Hematopoietic multipotent progenitor cell treated with erythropoietin and hydrocortisone succinate and interleukin-3 and kit ligand, for 4 days (in vitro differentiated cells): Measurements from ENCODE around the gene SLC22A16.
A peak's percentile ranks its signal among the peaks of the same experiment; 100 is the strongest.

Experiments used
- DNase-seq: peaks from one replicate; pipeline ENCODE4 v3.0.0-alpha.2; 2015

SLC22A16 gene

DNA sequence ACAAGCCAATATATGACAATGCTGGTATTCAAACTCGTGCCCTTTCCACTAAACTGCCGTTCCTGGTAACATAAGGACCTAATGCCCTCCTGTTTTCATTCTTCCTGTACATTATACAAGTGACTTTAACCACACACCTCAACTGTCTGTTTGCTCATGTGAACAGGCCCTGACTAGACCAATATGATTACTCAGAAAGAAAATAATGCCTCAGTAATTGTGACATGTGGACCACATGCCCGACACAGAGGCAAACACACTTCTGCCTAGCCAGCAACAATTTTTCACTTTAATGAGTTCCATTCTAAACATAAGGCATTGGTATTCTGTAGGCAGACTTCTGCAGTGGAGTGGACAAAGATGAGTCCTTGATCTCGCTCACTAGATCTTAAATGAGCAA, 30.0 kb downstream of the SLC22A16 start:
- no peak for DNase-seq

DNA sequence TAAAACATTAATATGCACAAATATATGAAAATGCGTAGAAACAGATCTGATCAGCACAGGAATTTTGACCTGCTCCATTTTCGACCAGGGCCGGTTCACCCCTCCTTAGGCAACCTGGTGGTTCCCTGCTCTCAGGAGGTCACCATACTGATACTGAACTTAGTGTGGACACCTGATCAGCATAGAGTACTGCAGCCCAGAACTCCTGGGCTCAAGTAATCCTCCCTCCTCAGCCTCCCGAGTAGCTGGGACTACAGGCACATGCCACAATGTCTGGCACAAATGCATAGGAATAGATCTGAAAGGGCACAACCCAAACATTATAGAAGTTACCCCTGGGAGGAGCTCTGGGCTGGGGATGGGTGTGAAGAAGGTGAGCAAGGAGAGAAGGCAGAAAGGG, 36.4 kb downstream of the SLC22A16 start:
- no peak for DNase-seq

DNA sequence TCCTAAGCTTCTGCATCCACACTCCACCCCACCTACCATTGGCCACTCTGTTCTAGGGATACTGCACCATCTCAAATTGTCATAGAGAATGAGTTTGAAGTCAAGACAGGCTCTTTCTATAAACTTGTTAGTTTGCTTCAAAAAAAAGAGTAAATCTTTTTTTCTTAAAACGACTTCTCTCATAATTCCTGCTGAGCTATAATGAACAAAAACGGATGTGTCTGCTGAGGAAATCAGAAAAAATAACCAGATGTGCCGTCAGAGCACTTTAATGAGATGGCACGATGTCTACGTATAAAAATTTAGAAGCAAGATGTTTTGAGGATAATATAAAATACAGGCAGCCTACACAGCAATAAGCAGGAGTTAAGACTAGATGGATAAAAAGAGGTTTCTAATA, 37.1 kb downstream of the SLC22A16 start:
- DNase-seq = no peak

DNA sequence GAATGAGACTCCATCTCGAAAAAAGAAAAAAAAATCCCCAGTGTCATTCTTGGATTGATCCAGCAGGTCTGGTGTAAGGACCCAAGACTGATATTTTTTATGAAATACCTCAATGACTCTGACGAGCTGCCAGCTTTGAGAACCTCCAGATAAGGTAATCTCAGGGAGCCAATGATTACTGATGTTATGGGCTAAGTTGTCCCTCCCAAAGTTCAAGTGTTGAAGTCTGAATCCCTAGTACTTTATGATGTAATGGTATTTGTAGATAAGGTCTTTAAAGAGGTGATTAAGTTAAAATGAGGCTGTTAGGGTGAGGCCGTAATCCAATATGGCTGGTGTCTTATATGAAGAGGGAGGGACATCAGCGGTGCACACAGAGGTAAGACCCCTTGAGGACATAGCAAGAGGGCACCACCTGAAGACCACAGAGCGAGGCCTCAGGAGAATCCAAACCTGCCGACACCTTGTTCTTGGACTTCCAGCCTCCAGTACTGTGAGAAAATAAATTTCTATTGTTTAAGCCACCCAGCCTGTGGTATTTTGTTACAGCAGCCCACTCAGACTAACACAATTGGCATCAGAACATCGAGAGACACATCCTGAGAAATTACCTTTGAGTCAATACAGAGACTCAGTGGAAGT, 41.3 kb downstream of the SLC22A16 start:
- DNase-seq = no peak

DNA sequence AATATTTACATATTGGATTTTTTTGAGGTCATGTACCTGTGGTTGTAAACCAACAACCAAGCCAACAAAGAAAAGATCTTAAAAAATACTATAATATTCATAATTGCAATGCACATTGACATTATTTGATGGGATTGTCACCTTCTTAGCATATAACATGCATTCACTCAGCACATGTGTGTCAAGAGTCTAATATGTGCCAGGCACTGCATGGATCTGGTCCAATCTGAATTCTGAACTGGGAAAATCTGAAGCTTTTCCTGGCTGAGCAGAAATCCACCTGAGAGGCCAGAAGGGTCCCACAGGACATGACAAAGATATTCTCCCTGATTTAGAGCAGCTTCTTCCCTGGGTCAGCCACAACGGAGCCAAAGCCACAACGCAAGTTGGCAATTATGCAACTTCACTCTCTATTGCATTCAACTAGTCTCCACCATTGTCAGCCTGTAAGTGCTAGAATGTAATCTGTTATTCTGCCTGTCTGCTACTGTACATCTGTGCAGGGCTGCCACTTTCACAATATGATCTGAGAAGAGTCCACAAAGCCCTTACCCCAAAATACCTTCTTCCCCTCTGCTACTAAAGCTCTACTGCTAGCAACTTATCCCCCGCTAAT, 44.0 kb downstream of the SLC22A16 start:
- peak; percentile 67 for DNase-seq

DNA sequence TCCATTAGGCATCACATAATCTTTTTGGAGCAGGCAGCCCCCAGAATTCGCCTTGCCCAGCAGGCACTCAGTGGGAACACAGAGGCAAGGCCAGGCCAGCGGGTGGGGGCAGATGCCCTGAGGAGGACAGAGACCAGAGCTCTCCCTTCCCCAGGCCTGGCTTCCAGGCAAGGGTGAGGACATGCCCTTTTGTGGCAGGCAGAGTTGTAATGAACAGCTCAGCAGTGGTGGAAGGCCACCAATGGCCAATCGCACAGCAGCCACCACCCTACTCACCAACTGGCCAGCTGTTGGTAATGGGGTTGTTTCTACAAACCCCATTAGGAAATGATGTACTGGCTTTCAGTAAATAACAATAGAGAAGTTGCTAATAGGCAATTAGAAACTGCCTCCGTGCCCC, 45.7 kb downstream of the SLC22A16 start:
- no peak for DNase-seq

DNA sequence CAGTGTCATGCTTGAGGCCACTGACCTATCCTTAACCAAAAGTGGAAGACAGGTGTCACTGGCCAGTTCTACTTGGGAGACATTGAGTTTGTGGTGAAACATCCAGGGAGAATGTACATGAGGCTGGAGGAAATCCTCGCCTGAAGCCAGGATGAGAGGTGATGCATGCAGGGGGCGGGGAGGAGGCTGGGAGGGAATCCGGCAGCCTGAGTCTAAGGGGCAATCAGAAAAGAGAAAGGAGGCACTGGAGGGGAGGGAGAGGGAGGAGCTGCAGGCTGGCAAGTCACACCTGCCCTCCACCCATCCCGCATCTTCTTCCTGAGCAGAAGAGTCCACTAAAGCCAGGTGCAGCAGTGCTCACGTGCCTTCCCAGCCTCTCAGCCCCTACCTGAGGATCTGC, 46.2 kb downstream of the SLC22A16 start:
- no peak for DNase-seq

DNA sequence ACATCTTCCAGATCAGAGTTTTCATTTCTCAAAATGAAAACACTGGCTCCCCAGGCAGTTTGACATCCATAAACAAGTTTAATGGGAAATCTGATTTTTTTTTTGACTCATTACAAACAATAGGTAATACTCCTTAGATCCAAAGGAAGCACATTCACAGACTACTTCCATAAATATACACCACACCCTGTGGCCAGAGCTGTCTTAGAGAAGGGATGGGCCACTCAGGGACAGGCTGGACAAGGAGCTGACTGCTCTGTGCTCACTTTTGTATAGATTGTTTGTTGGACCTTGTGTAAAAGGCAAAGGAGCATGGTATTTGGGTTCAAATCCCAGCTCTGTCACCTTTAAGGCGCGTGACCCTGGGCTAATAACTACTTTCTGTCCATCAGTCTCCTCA, 48.3 kb downstream of the SLC22A16 start:
- DNase-seq = no peak

DNA sequence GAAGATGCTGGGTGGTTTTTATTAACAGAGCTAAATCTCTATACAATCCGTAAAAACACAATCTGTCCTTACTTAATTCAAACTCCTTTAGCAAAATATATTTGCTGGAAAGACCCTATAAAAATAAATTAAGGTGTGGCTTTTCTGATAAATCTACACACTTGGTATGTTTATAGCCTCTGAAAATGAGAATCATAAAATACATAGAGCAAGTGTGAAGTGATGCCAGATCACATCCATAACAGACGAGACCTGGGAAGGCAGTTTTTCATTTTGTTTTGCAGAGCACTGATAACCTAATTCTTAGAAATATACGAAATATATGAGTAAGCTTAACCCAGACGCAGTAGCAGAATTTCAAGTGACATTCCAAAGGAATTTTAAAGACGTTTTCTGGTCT, 50.6 kb downstream of the SLC22A16 start:
- no peak for DNase-seq

DNA sequence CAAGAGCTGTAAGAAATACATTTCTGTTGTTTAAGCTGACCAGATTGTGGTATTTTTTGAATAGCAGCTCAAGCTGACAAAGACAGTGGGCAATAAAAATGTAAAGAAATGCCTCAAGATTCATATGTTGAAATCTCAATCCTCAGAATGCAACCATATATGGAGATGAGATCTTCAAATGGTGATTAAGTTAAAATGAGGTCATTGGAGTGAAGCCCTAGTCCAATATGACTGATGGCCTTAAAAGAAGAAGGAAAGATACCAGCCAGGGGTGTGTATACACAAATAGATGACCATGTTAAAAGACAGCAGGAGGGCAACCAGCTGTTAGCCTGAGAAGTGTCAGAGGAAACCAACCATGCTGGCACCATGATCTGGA, 54.0 kb downstream of the SLC22A16 start:
- DNase-seq = peak; percentile 57

DNA sequence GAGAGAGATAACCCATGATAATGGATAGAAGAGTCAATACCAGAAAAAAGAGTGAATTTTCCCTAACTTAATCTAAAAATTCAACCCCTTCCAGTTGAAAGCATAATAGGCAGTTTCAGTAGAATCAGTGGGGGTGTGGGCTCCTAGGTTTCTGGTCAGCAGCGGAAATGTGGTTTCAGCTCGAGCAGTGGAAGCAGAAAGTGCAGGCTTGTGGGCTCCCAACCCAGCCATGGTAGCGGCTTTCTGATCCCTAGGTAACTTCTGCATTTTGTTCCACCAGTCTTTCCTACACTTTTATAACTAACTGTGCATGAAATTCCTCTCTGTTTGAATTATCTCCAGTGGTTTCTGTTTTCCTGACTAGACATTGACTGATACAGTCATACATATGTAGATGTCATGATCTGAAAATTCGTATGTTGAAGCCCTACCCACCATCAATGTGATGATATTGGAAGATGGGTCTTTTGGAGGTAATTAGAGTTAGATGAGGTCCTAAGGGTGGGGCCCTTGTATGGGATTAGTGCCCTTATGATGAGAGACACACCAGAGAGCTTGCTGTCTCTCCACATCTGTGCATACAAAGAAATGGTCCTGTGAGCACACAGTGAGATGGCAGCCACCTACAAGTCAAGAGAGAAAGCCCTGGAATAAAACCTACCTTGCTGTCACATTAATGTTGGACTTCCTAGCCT, 54.5 kb downstream of the SLC22A16 start:
- peak; percentile 92 for DNase-seq

DNA sequence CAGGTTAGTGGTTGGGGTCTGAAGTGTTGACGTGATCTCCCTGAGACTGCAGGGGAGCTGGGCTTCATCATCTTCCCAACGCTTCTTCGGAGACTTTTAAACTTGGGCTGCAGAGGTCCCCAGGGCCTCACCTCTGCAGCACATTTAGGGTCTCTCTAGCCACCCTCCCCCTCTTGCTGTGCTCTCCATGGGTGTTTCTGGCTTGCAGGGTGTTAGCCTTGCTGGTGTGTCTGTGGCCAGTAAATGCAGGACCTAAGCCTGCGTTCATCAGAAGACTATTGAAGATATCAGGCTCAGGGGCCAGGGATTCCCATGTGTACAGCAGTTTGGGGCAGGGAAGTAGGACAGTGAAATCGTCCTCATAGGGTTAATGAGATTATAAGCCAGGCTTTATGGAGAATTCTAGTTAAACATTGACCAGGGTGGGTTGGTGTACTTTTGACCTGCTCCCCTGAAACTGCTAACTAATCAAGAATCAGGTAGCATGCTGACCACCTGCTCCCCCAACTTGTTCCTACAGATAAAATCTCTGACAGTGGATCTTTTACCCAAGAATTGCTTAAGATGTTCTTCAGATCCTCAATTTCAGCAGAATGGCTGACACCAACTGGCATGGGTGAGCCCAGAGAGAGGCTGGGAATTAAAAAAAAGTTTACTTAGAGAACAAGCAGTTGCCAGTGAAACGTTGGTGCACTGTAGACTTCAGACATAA, 57.2 kb downstream of the SLC22A16 start:
- peak; percentile 16 for DNase-seq

DNA sequence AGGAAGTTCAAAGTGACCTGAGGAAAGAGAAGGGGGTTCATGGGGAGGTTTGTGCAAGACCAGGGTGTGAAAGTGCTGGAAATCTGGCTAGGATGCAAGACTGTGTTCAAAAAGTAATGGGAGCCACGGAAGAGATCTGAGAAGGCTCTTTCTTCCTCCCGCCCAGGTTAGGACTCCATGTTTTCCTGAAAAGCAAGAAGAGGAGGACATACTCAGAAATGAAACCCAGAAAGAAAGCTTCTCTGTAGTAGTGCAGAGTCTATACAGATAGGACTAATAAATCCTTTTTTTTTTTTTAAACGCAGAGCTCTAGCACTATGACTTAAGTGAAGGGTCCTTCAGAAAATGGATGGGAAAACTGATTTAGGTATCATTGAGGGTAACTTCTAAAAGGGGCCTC, 57.8 kb downstream of the SLC22A16 start:
- no peak for DNase-seq

DNA sequence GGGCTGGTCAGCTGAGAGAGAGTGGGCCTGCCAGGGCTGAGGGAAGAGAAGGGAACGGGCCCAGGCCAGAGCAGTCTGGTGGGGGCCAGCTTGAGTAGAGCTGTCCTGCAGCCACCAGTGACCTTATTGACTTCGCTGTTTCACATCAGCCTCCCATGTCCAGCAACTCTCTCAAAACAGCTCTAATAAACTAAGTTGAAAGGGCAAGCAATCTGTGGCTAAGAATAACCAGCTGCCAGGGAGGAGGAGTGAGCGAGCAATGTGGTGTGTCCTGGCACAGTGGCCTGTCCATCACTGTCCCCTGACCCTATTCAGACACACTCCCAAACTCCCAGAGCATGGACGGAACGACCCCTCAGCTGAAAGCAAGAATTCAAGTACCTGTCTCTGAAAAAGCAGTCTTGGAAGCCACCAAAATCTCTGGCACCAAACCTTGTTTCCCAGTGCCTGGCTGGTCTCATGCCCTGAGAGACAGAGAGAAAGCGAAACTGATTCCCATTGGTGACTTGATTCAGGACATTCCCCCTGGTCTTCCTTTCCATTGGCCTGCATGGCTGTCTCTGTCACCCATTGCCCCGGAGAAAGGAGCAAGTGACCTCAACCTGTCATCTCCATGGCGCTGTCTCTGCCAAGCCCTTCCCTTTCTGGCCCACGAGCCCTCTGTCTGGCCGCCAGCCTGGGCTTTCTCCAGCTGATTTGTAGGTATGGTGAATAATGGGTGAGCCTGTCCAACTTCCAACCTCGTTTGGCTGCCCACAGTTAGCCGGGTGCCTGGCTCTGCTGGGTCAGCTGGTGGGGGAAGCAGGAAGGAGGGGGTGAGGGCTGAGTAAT, 61.1 kb downstream of the SLC22A16 start, which contains the start of gene DDO:
Gene DDO, minus strand, starts transcription at position 490 of the 831 bp plus-strand sequence. CDS start 2,113 bp downstream, outside the sequence.
- DNase-seq = peak; percentile 61

DNA sequence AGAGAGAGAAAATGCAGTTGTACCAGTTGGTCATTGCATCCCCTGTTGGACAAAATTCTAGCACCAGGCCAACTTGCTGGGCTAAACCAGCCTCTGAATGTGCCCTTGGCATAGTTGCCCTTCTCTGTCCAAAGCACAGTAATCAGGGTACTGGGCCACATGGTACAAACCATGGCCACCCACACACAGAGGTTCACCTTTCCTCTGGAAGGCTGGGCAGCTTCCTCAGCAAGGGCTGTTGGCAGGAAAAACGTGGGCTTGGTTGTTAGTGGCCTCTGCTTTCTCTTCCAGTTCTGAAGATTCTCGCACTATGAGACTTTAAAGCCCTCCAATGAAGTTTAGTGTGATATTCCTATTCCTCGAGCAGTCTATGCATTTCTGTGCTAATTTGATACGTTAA, 61.7 kb downstream of the SLC22A16 start:
- DNase-seq = no peak

DNA sequence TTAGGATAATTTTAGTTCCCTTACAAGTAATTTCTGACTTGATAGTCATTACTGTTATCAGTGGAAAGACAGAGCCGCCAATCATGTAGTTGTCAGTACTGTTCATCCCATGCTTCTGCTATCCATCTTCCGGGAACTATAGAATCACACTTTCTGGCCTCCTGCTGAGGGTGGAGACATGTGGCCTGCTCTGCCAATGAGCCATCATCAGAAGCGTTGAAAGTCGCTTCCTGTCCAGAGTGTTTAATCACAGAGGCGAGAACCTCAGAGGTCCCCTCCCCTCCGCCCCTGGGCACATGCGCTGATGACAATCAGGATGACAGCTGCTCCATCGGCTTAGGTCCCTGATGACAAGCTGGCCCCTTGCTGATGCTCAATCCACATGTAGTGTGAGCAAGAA, 64.1 kb downstream of the SLC22A16 start:
- no peak for DNase-seq

DNA sequence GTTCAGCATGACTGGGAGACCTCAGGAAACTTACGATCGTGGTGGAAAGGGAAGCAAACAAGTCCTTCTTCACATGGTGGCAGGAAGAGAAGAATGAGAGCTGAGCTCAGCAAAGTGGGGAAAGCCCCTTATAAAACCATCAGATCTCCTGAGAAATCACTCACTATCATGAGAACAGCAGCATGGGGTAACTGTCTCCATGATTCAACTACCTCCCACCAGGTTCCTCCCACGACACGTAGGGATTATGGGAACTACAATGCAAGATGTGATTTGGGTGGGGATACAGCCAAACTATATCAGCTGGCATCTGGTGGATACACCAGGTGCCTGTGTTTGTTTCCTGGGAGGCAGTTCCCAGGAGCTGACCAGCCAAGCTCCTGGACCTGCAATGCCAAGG, 65.9 kb downstream of the SLC22A16 start:
- no peak for DNase-seq

DNA sequence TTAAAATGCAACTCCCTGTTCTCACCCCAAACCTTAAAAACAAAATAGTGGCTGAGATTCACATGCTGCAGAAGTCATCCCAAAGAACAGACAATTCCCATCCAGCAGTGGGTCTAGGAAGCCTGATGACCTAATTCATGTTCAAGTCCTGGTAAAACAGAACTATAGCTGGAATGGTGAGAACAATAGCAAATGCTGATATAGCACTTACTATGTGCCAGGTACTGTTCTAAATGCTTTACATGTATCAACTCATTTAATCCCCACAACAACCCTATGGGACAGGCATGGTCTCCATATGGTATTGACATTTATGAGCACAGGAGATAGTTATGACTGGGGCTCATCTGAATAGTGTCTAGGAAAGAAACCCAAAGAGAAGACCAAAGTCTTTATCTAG, 66.6 kb downstream of the SLC22A16 start:
- no peak for DNase-seq

DNA sequence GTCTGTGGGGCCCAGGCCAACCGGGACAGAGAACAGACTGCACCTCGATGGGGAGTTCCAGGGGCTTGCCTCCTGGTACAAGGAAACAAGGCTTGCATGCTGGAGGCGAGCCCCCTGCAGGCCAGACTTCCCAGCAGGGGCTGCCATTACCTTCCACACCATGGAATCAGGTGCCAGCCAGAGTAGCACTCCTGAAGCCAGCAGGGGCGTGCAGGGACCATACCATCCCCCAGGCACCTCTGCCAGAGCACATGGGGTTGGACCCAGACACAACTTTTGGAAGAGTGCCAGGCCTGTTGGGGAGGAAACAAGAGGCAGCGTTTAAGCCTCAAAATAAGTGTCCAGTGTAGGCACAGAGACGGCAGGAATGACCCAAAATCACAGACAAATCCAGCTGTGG, 67.5 kb downstream of the SLC22A16 start:
- DNase-seq = no peak

DNA sequence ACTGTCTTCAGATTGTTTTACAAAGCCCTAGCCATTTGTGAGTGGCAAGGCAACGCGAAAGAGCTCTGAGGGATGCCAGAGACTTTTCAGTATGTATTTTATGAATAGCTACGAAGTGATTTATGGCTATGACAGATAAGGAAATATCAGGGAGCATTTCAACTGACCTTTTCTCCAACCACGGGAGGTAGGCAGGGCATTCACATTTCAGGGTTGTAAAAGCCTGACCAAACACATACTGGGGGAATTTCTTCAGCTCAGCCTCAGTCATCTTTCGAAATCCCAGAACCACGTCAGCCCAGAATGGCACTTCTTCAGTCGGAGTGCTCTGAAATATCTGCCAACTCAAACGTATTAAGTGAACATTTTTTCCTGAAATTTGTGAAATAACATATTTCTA, 71.8 kb downstream of the SLC22A16 start:
- no peak for DNase-seq

DNA sequence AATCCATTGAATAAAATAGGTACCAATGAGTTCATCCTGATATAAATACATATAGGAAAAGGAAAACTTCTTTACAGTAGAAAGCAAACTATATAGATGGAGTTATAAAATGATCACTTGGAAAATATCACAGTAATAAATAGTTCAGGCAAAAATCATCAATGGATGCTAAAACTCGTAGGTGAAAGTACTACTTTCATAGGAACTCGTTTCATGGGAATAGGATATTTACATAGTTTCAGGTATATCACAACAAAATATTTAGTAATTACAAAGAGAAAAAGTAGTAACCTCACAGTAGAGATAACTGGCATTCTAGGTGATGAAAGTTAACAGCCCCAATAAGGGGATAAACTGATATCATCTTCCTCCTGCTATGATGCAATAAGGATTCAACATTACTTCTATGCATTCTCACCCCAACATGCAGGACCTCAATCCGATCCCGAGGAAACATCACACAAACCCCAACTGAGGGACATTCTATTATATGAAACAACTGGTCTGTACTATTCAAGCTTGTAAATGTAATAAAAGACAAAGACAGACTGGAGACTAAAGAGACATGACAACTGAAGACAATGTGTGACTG, 74.7 kb downstream of the SLC22A16 start:
- DNase-seq = no peak

DNA sequence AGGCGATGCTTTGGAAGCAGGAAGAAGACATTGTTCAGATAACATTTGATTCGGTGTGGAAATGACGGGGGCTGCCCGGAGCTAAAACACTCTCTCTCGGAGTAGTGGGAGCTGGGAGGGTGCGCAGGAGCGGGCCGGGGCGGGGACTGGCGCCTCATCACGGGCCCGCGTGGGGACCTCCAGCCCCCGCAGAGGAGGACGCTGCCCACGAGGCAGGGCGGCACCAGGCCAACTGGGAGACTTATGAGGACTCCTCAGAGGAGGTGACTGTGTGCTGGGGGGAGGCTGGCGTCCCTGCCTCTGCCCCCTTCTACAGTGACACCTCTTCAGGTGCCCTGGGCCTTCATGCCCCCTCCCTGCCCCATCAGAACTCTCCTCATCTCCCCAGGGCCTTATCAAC, 76.2 kb downstream of the SLC22A16 start:
- no peak for DNase-seq
